HK-2 (cell line): ENCODE measurements around the gene PBX4.

ENCODE experiments used
- DNase-seq: peaks from one replicate; pipeline ENCODE4 v3.0.0-alpha.2; 2018; ENCODE audit not compliant: unreplicated experiment

PBX4 gene

DNA sequence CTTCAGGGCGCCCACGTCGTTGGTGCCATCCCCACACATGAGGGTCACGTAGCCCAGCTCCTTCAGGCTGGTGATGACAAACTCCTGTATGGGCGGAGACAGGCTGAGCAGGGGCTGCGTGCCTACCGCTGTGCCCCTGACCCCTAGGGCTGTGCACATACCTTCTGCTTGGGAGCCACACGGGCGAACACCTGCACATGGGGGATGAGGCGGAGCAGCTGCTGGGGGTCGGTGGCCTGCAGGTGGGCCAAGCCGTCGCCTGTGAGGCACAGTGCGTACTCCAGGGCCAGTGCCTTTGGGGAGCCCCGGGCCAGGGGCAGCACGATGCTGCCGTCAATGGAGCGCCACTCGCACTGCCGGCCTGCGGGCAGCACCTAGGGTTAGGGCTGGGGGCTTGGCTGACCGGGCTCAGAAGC, 31.1 kb upstream of the PBX4 start:
- DNase-seq = no peak

GRCh38 chr19:19649155-19649554, 30.7 kb upstream of the PBX4 start:
- no peak for DNase-seq

DNA sequence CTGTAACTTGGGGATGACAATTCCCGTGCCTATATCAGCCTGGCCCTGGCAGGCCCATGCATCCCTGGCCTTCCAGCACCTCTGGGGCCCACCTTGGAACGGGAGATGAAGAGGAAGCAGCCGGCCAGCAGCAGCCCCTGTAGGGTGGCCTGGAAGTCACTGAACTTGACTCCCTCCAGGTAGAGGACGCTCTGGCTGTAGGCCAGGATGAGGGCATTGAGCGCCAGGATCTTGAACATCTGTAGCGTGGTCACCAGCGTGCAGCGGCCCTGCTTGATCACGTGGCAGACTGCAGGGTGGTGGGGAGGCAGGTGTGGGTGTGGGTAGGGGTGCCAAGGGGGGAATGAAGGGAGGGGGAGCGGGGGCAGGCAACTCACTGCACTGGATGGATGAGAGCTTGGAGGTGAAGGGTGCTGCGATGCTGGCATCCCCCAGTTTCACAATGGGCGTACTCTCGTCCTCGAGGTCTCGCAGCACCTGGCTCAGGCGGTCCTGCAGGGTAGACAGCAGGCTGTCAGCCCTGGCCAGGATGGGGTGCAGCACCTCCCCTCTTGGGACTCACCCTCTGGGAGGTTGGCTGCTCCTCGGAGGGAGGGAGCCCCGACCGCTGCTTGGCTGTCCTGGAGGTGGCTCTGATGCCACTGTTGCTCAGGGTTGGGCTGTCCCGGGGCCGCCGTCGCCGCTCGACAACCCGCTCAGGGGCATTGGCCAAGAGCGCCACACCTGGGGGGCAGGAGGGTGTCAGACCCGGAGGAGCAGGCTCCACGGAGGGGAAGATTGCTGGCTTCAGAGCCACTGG, 28.7 kb upstream of the PBX4 start:
- DNase-seq = no peak

DNA sequence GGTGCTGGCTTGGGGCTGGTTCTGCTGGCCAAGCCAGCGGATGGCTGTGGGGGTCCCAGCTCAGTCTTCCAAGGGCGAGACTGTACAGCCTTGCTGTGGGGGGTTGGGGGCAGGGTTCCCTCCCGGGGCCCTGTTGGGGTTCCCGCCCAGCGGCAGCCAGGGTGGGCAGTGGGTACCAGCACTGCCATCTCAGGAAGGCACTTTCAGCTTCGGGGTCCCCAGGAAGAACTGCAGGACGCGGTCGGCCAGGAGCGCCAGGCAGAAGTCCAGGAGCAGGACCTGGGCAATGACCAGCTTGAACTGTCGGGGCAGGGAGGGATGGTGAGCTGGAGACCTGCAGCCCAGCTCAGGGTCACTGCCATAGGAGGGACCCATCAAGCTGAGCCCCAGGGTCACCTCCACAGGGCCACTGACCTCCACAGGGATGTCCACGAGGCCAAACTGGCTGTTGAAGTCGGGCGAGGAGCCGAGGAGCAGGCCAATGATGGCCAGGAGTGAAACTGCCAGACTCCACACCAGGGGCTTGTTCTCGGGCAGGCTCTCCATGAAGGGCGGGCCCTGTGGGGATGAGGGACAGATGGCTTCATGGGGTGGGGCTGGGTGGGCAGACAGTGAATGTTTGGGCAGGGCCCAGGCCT, 26.9 kb upstream of the PBX4 start:
- no peak for DNase-seq

GRCh38 chr19:19644054-19644388, 25.5 kb upstream of the PBX4 start:
- no peak for DNase-seq

DNA sequence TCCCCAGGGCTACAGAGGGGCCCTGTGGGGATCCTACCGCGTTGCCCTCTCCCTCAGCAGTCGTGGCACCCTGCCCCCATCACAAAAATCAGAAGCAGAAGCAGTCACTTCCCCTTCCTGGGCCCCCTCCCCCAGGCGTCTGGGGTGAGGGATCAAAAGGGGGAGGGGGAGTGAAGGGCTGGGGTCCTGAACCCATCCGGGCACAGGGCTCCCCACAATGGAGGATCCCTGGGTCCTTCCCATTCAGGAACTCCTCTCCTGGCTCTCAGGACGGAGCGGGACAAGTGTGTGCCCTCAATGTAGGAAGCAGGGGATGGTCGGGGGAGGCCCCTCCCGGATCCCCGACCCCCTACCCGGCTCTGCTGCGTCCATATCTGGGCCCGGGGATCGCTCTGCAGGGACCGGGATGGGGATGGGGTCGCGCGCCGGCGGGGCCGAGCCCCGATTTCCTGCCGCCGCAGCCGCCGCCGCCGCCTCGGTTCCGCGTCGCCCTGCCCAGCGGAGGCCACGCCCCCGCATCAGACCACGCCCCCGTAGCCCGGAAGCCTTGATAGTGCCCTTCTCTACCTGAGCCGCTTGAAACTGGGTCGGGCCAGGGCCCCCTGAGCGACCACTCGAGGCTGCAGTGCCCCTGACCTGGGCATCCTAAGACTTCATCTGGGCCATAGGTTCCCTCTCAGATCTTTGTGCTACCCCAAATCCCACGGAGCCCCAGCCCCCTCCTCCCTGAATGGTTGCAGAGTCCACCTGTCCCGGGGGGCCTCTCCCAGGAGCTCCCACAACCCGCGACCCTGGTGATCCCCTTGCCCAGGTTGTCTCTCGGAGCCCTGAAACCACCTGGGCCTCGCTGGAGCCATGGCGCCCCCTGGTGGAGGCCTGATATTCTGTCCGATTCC, 24.9 kb upstream of the PBX4 start, which contains the start of gene GMIP:
TSS of gene GMIP (minus strand) at position 500 of the 896 bp plus-strand sequence. CDS start at position 372, 128 bp downstream.
- peak; percentile 80 for DNase-seq

DNA sequence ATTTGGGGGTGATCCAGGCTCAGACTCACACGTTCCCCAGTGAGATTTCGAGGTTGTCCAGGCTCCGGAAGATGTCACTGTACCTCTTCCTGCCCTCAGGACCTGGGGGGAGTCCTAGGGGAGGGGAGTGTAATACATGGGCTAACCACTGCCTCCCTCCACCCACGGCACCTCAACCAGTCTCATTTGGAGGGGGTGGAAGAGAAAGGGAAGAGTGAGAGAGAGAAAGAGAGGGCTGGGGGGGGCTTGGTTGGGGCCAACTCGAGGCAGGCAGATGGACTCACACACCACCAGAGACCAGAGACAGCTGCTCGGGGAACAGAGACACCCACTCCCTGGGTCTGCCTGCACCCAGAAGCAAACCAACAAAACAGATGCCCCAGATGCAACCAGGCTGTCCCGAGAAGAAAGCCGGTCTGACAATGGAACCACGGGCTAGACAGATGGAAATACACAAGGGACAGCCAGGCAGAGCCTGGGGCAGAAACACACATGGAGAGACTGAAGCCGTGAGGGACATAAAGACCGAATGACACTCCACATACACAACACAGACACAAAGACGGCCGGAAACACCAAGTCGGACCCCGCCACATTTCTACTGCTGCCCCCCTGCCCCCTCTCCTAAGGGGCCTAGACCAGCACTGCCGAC, 24.1 kb upstream of the PBX4 start:
- peak; percentile 20 for DNase-seq

DNA sequence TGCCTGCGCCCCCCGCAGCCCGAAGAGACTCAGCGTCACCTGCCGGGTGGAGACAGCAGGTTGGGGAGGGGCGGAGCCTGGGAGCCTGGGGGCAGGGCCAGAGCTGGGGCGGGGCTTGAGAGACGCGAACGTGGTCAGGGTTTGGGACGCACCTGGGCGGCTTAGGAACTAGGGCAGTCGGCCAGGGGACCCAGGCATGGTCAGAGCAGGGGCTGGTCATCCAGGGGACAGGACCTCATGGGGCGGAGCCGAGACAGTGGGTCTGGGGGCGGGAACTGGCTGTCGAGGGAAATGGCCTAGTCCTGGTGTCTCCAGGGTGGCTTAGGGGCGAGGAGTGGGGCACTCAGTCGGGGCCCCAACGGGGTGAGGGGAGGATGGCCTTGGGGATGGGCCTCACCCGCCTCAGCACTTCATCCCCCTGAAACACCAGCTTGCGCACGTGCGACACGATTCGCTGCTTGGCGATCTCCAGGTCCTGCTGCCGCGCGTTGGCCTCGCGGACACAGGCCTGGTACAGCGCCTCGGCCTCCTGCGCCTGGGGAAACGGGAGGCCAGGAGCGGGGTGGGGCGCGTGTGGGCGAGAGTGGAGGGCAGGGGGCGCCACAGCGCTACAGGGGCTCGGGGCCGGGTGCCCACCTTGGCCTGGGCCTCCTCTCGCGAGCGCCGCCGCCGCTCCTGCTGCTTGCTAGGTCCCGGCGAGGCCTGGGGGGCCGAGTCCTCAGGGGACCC, 19.2 kb upstream of the PBX4 start:
- DNase-seq = no peak

DNA sequence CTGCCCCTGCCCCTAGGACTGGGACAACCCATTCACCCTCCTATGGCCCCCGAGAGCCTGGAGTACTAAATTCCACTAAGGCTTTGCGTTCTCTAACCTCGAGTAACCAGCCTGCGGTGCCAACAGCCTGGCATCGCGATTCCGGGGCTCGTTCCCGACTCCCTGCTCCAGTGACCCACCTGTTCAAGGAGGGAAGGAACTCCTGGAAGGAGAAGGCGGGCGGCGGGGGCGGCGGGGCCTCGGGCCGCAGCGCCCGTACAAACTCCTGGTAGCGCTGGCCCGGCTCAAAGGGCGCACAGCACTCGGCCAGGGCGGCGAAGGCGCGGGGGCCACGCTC, 18.7 kb upstream of the PBX4 start:
- no peak for DNase-seq

GRCh38 chr19:19636573-19637185, 18.2 kb upstream of the PBX4 start:
- no peak for DNase-seq

GRCh38 chr19:19635313-19635702, 16.8 kb upstream of the PBX4 start:
- no peak for DNase-seq

GRCh38 chr19:19634516-19635312, 16.2 kb upstream of the PBX4 start:
- no peak for DNase-seq

DNA sequence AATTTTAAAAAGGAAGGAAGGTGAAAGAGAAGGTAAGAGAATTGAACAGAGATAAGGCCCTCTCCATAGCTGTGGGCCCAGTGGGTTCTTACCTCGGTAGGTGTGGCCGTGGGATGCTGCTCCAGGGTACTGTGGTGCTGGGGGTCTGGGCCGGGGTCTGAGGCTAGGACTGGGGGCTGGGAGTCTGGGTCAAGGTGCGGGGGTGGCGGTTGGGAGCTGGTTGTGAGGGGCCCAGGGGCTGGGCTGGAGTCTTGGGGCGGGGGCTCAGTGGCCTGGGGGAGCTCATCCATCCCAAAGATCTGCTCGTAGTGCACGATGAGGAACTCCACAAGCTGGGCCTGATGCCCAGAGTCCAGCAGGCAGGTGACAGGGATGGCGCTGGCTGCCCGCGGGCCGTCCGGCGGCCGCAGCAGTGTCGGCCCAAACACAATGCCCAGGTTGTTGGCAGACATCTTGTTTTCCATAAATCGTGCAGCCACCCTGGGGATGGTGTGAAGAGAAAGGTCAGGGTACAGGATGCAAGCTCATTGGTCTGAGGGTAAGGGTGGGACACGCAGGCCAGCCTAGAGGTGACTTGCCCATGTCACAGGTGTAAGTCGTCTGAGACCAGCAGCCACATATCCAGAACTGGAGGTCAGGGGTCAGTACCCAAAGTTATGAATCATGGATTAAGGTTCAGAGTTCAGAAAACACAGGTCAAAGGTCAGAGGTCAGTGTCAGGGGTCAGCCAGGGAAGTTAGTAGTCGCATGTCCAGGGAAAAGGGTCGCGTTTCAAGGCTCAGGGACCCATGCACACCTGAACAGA, 15.4 kb upstream of the PBX4 start:
- no peak for DNase-seq

- no peak for DNase-seq
These were observed 14.2 kb upstream of the PBX4 start for GRCh38 chr19:19632661-19633060.

GRCh38 chr19:19631346-19631745, 12.9 kb upstream of the PBX4 start:
- DNase-seq = no peak

DNA sequence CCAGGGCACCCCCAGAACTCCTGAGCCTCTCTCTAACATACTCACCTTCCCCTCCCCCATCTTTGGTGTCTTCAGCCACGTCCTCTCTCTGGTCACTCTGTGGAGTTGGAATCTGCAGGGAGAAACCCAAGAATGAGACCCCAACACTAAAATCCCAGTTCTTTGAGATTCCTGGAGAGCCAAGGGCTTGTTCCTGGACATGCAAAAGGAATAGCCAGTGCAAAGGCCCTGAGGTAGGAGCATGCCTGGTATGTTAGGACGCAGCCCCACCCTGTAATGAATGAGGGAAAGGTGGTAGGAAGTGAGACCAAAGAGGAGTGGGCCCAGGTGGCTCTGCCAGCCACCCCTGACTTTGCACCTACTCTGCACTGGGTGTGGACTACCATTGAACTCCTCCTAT, 11.9 kb upstream of the PBX4 start:
- DNase-seq = no peak

DNA sequence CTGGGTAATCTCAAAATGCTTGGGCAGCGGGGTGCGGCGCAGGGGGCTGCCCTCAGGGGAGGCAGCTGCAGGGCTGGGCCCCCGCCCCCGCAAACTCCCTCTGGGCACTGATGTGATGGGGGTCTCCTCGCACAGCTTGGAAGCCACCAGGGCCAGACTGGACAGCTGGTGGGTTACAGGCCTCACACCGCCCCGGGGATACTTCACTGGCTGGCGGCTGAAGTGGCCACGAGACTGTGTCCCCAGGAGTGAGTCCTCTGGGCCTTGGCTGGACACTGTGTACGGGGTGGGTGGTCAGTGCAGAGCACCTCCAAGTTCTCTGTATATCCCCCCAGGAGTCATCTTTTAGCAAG, 11.6 kb upstream of the PBX4 start:
- no peak for DNase-seq

DNA sequence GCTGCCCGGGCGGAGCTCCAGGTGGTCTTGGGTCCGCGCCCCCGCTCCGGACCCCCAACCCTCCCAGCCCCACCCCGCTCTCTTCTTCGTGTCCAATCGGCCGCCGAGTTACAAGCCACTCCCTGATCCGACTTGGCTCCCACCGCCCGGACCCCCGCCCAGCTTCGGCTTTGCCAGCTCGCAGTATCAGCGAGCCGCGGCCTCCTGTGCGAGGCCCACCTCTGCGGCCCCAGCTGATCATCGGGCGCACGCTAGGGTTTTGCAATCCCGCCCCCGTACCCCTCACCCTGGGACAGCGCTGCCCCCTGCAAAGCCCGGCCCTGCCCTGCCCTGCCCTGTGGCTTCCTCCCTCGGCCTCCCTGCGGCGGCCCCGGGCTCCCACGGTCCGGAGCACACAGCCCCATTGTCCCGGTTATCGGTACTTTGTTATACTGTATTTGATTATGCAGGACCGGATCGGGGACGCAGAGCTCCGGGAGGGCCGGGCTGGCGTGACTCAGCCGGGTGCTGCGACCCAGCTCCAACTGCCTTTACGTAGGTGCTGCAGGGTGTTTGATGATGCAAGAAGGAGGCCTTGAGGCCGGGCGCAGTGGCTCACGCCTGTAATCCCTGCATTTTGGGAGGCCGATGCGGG, 10.1 kb upstream of the PBX4 start:
- no peak for DNase-seq
